HG03039 (cell line): ENCODE results near the gene ABHD4.
"Not testable (repeated sequence)": the region's sequence is repeated elsewhere in the genome, so short reads cannot be mapped to it uniquely, and the experiment has no call there.

ENCODE experiments used
- ATAC-seq: cut with Tn5 transposase; IDR thresholded peaks from one replicate; pipeline ENCODE4 v1.9.1; 2021; ENCODE audit warnings: mild to moderate bottlenecking, moderate library complexity; ENCODE audit not compliant: unreplicated experiment

ABHD4 gene, protein sequence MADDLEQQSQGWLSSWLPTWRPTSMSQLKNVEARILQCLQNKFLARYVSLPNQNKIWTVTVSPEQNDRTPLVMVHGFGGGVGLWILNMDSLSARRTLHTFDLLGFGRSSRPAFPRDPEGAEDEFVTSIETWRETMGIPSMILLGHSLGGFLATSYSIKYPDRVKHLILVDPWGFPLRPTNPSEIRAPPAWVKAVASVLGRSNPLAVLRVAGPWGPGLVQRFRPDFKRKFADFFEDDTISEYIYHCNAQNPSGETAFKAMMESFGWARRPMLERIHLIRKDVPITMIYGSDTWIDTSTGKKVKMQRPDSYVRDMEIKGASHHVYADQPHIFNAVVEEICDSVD

DNA sequence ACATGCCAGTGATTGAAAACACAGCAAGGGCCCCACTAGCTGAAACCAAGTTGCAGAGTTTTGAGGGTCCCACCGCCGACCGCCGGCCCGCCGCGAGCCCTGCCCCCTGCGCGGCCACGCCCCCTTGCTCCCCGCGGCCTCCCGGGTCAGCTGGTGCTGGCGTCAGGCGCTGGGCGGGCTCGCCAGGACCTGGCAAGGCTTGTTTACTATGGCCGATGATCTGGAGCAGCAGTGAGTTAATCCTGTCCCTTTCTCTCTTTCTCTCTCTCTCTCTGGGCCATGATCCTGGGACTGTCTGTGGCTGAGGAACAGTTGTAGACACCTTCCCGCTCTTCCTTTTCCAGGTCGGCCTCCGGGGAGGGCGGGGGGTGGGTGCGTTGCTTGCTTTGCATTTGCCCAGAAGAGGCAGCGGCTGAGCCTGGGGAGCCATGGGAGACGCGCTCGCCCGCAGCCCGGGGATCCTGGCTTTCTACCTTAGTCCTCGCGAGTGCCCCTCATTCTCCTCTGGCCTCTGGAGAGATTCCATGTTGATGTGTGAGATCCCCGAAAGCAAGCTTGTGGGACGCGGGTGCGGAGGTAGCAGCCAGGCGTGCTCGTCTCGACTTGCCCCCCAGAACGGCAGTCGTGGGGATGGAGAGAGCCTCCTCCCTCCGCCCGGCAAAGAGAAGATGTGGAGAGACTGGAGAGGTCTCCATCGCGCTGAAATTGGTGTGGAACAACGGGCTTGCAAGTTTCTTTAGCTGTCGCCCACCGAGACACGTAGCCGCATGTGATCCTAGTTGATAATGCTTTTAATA is at the start of gene ABHD4:
ABHD4 (plus strand) TSS at position 202 of the 797 bp plus-strand sequence; CDS start at position 209, 7 bp downstream.
- peak; percentile 82 for ATAC-seq

DNA sequence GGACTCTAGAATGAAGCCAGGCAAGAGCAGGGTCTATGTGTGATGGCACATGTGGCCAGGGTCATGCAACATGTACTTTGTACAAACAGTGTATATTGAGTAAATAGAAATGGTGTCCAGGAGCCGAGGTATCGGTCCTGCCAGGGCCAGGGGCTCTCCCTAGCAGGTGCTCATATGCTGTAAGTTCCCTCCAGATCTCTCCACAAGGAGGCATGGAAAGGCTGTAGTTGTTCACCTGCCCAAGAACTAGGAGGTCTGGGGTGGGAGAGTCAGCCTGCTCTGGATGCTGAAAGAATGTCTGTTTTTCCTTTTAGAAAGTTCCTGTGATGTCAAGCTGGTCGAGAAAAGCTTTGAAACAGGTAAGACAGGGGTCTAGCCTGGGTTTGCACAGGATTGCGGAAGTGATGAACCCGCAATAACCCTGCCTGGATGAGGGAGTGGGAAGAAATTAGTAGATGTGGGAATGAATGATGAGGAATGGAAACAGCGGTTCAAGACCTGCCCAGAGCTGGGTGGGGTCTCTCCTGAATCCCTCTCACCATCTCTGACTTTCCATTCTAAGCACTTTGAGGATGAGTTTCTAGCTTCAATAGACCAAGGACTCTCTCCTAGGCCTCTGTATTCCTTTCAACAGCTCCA is 48.7 kb upstream of the ABHD4 start:
- no peak for ATAC-seq

DNA sequence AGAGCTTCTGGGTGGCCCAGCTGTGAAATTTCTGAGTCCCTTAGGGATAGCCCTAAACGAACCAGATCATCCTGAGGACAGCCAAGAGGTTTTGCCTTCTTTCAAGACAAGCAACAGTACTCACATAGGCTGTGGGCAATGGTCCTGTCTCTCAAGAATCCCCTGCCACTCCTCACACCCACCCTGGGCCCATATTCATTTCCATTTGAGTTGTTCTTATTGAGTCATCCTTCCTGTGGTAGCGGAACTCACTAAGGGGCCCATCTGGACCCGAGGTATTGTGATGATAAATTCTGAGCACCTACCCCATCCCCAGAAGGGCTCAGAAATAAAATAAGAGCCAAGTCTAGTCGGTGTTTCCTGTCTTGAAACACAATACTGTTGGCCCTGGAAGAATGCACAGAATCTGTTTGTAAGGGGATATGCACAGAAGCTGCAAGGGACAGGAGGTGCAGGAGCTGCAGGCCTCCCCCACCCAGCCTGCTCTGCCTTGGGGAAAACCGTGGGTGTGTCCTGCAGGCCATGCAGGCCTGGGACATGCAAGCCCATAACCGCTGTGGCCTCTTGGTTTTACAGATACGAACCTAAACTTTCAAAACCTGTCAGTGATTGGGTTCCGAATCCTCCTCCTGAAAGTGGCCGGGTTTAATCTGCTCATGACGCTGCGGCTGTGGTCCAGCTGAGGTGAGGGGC is 48.0 kb upstream of the ABHD4 start:
- ATAC-seq, result peak; percentile 56

DNA sequence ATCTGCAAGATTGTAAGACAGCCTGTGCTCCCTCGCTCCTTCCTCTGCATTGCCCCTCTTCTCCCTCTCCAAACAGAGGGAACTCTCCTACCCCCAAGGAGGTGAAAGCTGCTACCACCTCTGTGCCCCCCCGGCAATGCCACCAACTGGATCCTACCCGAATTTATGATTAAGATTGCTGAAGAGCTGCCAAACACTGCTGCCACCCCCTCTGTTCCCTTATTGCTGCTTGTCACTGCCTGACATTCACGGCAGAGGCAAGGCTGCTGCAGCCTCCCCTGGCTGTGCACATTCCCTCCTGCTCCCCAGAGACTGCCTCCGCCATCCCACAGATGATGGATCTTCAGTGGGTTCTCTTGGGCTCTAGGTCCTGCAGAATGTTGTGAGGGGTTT is 46.5 kb upstream of the ABHD4 start:
- ATAC-seq, result no peak

DNA sequence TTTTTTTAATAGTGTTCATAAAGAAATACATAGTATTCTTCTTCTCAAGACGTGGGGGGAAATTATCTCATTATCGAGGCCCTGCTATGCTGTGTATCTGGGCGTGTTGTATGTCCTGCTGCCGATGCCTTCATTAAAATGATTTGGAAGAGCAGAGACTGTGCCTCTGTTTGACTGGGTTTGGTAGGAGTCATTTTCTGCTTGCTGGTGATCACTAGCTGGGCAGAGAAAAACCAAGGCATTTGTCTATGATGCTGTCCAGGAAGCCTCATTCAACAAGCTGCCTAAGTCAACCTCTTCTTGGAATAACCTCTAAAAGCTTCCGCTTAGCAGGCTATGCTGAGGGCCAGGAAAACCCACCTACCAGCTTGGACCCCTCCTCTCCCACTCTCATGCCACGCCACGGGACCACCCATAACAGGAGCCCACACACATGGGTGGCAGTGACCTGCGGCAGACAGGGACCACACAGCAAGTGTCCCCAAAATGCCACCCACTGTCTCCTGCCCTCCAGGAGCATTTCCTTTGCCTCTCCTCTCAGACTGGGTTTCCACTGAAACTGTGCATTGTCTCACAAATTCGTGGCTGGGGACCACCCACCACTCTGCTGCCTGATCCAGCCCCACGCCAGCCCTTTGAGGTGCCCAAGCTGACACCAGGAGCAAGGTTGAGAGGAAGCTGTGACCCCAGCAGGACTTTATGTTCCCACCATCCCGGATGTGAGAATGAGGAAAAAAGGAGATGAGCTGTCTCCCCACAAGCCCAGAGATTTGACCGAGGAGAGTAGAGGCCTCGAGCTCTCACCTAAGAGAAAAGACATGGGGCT is 45.9 kb upstream of the ABHD4 start:
- ATAC-seq, result no peak

DNA sequence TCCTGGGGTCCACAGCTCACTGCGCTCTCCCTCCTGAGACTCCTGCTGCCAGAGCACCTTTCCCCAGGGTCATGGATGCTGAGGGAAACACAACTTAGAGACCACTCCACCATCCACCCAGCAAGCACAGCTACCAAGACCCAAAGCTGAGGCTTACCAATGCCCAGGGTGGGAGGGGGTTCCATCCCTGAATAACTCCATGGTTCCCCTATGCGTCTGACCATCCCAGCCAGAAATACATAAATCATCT is 45.3 kb upstream of the ABHD4 start:
- ATAC-seq, result no peak

DNA sequence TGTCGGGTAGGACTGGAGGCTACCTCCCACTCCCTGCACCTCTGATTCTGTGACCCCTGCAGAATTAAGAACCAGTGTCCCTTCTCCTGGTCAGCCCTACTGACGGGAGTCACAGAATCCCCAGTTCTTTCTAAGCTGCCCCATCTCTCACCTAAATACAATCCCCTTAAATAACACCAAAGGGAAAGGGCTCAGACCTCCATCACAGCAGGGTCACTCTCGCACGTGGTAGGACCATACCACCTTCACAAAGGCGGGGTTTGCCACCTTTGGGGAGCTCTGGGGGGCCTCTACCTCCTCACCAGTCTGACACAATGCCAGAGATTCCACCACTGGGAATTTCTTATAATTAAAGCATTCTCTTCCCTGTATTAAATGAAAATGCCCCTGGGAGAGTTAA is 44.7 kb upstream of the ABHD4 start:
- no peak for ATAC-seq

DNA sequence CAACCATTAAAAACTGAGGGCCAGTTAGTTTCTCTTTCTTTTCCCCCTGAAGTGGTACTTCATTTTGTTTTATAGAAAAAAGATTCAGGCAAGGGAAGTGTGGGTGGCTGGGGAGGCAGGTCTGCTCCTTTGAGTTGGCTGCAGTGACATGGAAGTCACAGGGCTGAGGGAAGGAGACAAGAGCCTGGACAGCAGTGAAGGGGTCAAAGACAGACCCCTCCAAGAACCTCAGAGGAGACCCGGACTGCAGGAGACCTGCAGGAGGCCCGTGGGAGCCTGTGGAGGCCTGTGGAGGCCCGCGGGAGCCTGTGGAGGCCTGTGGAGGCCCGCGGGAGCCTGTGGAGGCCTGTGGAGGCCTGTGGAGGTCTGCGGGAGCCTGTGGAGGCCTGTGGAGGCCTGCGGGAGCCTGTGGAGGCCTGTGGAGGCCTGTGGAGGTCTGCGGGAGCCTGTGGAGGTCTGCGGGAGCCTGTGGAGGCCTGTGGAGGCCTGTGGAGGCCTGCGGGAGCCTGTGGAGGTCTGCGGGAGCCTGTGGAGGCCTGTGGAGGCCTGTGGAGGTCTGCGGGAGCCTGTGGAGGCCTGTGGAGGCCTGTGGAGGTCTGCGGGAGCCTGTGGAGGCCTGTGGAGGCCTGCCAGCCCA is 44.1 kb upstream of the ABHD4 start:
- not testable (repeated sequence) for ATAC-seq

DNA sequence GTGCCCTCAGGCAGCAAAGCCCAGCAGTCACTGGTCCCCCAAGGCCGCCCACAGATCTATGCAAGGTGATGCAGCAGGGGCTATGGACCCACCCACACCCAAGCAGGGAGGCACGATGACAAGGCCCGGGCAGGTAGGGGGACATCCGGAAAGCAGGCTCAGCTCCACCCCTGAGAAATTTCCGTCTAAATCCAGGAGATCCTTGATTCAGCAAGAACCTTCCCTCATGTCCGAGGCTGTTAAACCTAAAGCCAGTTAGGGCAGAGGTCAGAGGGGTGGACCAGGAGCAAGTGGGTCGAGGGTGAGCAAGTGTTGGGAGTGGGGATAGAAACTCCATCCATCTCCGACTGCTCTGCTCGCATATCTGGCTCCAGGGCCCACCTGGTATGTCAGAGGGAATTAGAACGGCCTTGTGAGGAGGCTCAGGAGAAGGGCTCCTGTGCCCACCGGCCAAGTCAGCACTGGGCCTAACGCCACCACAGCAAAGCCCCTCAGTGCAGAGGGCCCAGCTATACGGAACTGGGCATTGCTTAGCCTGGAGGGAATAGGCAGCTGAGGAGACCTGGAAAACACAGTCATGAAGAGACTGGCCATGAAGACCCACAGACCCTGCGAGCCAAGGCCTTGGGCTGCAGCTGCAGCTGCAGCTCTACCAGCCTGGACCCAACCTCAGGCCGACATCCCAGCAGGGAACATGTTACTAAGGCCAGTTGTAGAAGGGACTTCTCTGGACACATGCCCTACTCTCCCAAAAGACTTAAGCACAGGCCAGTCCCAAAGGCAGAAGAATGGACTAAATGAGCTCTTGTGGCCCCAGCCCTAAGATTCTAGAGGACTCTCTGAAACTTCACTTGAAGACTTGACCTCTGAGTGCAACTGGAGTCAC is 43.4 kb upstream of the ABHD4 start:
- no peak for ATAC-seq

DNA sequence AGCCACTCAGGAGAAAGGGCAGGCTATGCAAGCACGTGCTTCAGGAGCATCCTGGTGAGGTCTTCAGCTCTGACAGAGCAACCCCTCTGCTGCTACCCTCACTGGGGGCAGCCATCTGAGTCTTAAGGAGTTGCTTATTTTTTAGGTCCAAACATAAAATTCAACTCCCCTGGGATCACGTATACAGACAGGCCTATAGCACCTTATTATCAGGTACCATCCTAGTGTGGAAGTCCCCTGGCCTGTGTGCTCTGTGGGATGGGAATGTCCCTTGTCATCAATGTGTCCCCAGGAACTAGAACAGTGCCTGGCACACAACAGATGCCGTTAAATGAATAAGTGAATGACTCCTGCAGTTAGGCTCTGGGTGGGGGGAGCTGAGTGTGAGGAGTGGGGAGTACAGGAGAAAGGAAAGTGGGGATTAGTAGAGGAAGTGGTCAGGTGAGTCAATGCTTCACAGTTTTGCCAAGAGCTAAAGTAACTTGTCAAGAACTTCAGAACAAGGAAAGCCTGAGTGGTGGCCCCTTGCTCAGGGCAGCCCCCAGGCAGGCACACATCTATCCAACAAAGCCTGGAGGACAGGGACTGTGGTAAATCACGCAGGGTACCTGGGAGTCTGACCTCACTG is 42.6 kb upstream of the ABHD4 start:
- ATAC-seq, result peak; percentile 3

DNA sequence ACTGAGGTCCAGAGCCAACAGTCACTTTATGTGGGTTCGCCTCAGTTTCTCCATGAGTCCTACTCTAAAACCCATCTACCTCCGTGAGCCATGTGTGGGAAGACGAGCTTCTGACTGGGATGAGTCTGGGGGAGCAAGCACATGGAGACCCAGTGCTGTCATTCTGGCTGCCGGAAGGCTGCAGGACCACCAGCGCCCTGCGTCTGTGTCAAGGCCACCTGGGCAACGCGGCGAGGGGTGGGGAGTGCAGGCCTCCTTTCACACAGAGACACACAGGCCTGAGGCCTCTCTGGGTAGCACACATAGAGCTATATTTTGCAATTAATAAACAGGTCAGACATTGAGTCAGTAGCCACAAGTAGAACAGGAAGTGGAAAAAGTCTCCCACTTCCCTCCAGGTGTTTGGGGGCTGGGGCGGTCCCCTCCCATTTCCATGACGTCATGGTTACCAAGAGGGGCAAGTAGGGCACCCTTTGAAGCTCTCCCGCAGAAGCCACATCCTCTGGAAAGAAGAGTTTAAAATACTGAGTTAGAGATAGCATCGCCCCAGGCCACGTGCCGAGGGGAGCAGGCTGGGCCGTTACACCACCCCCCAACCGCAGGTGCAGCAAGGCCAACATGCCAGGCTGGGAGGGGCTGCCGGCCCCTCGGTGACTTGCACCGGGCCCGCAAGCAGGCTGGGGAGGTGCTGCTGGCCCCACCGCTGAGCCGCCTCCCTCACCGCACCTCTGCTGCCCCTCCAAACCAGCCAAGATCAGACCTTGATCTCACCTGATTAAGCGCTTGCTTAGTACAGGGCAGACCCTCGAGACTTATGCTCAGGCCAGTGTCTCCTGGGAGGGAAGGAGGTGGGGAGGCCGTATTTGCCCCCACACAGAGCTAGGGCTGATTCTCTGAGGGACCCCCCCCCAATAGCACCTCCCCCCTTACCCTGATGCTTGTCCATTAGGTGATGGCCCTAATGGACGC is 41.8 kb upstream of the ABHD4 start:
- peak; percentile 59 for ATAC-seq

DNA sequence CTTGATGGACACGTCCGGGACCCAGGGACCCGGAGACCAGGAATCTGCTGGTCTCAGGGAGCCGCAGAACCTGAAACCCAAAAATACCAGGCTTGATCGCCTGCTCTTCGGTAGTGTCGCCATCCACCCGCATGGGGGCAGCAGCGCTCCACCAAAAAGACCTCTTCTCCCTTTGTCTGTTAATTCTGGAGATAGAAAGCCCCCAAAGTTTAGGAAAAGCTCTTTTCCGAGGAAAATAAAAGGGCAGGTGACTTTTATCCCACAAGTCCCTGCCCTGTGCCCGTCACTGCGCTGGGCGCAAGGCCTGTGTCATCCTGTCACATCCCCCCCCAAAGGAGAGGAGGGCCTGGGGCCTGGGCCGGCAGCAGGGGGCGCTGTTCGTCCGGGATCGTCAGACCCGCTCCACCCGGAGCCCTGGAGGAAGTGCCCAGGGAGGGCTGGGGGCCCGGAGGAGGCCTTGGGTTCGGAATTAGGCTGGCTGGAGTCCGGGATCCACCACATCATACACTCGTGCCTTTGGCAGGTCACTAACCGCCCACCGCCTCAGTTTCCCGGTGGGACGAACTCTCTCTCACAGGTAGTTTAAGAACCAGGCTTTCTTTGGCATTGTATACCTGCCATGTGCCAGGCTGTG is 41.0 kb upstream of the ABHD4 start:
- ATAC-seq, result peak; percentile 31

DNA sequence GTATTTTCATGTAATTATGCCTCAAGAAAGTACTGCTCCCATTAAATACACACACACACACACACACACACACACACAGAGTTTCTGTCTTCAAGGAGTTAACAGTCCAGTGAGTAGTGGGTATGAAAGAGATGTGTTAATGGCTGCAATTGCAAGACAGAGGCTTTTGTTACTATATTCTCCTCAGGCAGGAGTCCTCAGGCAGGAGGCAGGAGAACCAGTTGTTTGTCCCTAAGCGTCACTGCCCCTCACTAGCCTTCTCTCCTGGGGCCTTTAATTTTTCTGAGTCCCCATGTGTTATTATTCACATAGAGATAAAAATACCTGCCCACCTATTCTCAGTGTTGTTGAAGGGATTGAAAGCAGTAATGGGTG is 40.3 kb upstream of the ABHD4 start:
- no peak for ATAC-seq

DNA sequence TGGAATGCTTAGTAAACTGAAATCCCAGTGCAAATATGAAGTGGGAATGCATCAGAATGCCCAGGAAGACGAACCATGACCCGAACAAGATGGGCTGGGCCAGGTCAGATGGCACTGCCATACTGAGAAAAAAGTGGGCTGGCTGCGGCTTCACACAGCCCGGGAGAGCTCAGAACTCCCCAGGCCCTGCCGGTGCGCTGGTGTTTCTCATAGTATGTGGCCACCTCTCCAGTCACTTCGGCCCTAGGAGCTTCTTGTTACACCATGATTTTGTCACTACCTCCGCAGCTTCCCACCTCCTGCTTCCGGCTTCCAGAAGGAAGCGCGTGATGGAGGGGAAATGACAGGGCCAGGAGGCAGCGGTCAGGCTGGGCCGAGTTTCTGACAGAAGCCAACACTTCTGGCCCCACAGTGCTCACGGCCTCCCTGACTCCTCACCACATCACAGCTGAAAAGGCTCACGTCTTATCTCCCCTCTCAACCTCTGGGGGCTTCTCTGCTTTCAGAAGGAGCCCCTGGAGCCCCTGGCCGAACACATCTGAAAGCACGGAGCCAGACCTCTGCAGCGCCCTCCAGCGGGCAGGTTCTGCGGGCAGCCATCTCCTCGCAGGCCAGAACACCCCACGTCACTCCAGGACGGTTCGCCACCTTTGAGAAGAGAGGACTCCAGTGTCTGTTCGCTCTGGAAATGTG is 39.7 kb upstream of the ABHD4 start:
- ATAC-seq, result no peak

DNA sequence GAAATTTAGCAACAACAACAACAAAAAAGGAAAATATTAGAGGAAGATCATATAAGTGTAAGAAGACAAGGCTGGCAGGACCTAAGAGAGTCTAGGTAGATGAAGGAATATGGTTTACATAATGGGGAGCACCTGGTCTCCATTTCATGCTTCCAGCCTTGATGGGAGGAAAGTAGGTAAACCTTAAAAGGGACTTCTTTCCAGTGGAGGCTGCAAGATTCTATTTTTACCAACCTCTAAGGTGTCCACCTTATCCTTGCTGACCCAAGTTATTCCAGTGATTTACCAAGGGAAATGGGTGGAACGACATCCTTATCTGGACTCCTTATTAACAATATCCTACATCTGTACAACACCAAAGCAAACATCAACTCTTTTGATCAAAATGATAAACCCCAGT is 39.1 kb upstream of the ABHD4 start:
- no peak for ATAC-seq

DNA sequence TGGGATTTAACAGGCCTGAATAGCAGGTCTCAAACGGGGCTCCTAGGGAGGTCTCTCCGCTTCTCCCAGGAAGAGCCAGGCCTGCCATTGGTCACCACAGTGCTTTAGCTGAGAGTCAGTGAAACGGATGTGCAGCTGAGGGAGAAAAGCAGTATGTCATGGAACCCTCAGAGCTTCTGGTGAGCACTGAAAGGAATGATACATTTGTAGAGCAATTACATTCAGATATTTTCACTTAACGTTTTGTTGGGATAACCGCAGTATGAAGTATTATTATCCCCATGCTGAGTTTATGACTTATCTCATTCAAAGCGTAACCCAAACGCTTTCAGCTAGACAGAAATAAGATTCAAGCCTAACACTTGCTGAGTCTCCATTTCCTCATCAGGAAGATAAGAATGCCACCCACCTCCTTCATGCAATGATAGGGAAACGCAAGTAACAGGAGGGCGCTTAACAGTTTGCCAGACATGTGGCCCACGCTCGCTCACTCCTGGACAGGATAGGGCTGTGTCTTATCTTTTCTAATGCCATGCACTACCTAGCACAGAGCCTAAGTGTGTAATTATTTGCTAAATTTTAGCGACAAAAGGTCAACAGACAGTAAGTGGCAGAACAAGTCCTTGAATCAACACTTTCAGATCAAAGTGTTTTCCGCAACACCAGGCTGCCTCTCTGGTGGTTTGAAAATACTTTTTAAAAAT is 37.3 kb upstream of the ABHD4 start:
- no peak for ATAC-seq
